MCF 10A (cell line): ENCODE data around the gene CELF4. TPM values are rescaled to one million over a fixed set of nuclear protein-coding genes. Genes with fewer than 3 reads are reported as not detected.

Experiments
- BruUV-seq: library from RNA; stranded (reverse); fragments of 400-500 nt; replicated peaks from 2 replicates; lab custom pipeline; 2021; lab: Mats Ljungman, UMichigan
- CTCF ChIA-PET: fragments of 300-600 bp; sonication (Branson Sonifier 250); formaldehyde crosslinking; extraction: SDS; loops from one replicate; lab custom pipeline; 2021; ENCODE audit warnings: antibody characterized with exemption, inconsistent platforms; lab: Yijun Ruan, JAX
- POLR2A ChIA-PET: fragments of 300-600, 350-650 bp; sonication (Branson Sonifier 250); formaldehyde crosslinking; extraction: SDS; loops from one replicate; lab custom pipeline; 2020; ENCODE audit warnings: antibody characterized with exemption, inconsistent platforms; lab: Yijun Ruan, JAX
- DNase-seq: peaks from one replicate; pipeline ENCODE4 v3.0.0-alpha.2; 2018; ENCODE audit not compliant: unreplicated experiment
- H3K27ac Mint-ChIP-seq: one replicate; pipeline ENCODE4 v1.8.0; 2022; ENCODE audit warnings: mild to moderate bottlenecking, low read depth, mixed read lengths; ENCODE audit not compliant: unreplicated experiment
- H3K27me3 Mint-ChIP-seq: one replicate; pipeline ENCODE4 v1.8.0; 2022; ENCODE audit warnings: mixed read lengths; ENCODE audit not compliant: insufficient read depth, unreplicated experiment
- H3K36me3 Mint-ChIP-seq: one replicate; pipeline ENCODE4 v1.8.0; 2022; ENCODE audit warnings: mild to moderate bottlenecking, moderate library complexity, mixed read lengths; ENCODE audit not compliant: insufficient read depth, unreplicated experiment
- H3K4me1 Mint-ChIP-seq: one replicate; pipeline ENCODE4 v1.8.0; 2022; ENCODE audit warnings: mixed read lengths; ENCODE audit not compliant: insufficient read depth, unreplicated experiment
- H3K4me3 Mint-ChIP-seq: one replicate; pipeline ENCODE4 v1.8.0; 2022; ENCODE audit warnings: mild to moderate bottlenecking, moderate library complexity, mixed read lengths; ENCODE audit not compliant: unreplicated experiment
- H3K9me3 Mint-ChIP-seq: one replicate; pipeline ENCODE4 v1.8.0; 2022; ENCODE audit warnings: mixed read lengths; ENCODE audit not compliant: unreplicated experiment
- CTCF ChIP-seq: fragments of 200-600 bp; IDR thresholded peaks from one replicate; pipeline ENCODE4 v1.8.0; 2022; ENCODE audit warnings: antibody characterized with exemption, mild to moderate bottlenecking; ENCODE audit not compliant: unreplicated experiment
- intact Hi-C: fragments of 100-400 bp; cut with micrococcal nuclease; formaldehyde crosslinking; loops from 2 replicates; pipeline ENCODE4 v1.14.1; 2022
- total RNA-seq: library from RNA; stranded (reverse); gene quantifications from 2 replicates; pipeline ENCODE4 v1.2.3, GENCODE V29; 2022

The CELF4 gene
- total RNA-seq, 1 experiment from 2014 or later: not detected

- no peak for DNase-seq
- POLR2A ChIA-PET: no interaction called here
- no peaks in the 10 kb centered on the region for H3K36me3 Mint-ChIP-seq
- CTCF ChIA-PET: no interaction called here
- no peak overlapping the region for H3K4me3 Mint-ChIP-seq
- H3K27me3 Mint-ChIP-seq: peaks cover 41% of the 10 kb centered on the region
- no peaks in the 10 kb centered on the region for H3K4me1 Mint-ChIP-seq
- intact Hi-C loops: no loop called here
- no TSS peak for BruUV-seq
- peaks cover 18% of the 10 kb centered on the region for H3K9me3 Mint-ChIP-seq
- H3K27ac Mint-ChIP-seq: no peak overlapping the region
- TF ChIP-seq CTCF: no peak
Measured at GRCh38 chr18:37514953-37515352, 50.6 kb downstream of the CELF4 start.

- CTCF ChIA-PET: no interaction called here
- no peak for DNase-seq
- H3K36me3 Mint-ChIP-seq: no peaks in the 10 kb centered on the region
- H3K4me3 Mint-ChIP-seq: no peak overlapping the region
- H3K4me1 Mint-ChIP-seq: no peaks in the 10 kb centered on the region
- peaks cover 49% of the 10 kb centered on the region for H3K27me3 Mint-ChIP-seq
- intact Hi-C loops: no loop called here
- POLR2A ChIA-PET: no interaction called here
- H3K9me3 Mint-ChIP-seq: peaks cover 18% of the 10 kb centered on the region
- no peak overlapping the region for H3K27ac Mint-ChIP-seq
- no peak for TF ChIP-seq CTCF
- no TSS peak for BruUV-seq
Measured at GRCh38 chr18:37512400-37512799, 53.2 kb downstream of the CELF4 start.

- ChIA-PET POLR2A (no interaction called here), CTCF (interaction anchor here (1.5 kb wide), 1 partner anchor 127 kb away, joined by 7 read pairs; no protein-coding TSS in a partner anchor)
- no TSS peak for BruUV-seq
- no peaks in the 10 kb centered on the region for H3K36me3 Mint-ChIP-seq
- H3K9me3 Mint-ChIP-seq: peaks cover 18% of the 10 kb centered on the region
- peaks cover 49% of the 10 kb centered on the region for H3K27me3 Mint-ChIP-seq
- H3K27ac Mint-ChIP-seq: no peak overlapping the region
- H3K4me3 Mint-ChIP-seq: no peak overlapping the region
- no peaks in the 10 kb centered on the region for H3K4me1 Mint-ChIP-seq
- intact Hi-C loops: no loop called here
- TF ChIP-seq CTCF: no peak
- no peak for DNase-seq
Measured at GRCh38 chr18:37511721-37512298, 53.8 kb downstream of the CELF4 start.

GRCh38 chr18:37509600-37509999 lies 56.0 kb downstream of the CELF4 start:
- no peak for TF ChIP-seq CTCF
- POLR2A ChIA-PET: interaction anchor here (0.5 kb wide), 1 partner anchor 104 kb away, joined by 3 read pairs; no protein-coding TSS in a partner anchor
- Mint-ChIP-seq H3K27me3 (peaks cover 49% of the 10 kb centered on the region), H3K4me1 (no peaks in the 10 kb centered on the region), H3K9me3 (peaks cover 18% of the 10 kb centered on the region), H3K27ac (no peak overlapping the region), H3K36me3 (no peaks in the 10 kb centered on the region), H3K4me3 (no peak overlapping the region)
- intact Hi-C loops: no loop called here
- CTCF ChIA-PET: interaction anchor here (0.7 kb wide), 1 partner anchor 611 kb away, joined by 3 read pairs; no protein-coding TSS in a partner anchor
- no TSS peak for BruUV-seq
- DNase-seq: no peak
